ENCODE measurements around the gene PPM1G.

- TF ChIP-seq, protein P1, sequence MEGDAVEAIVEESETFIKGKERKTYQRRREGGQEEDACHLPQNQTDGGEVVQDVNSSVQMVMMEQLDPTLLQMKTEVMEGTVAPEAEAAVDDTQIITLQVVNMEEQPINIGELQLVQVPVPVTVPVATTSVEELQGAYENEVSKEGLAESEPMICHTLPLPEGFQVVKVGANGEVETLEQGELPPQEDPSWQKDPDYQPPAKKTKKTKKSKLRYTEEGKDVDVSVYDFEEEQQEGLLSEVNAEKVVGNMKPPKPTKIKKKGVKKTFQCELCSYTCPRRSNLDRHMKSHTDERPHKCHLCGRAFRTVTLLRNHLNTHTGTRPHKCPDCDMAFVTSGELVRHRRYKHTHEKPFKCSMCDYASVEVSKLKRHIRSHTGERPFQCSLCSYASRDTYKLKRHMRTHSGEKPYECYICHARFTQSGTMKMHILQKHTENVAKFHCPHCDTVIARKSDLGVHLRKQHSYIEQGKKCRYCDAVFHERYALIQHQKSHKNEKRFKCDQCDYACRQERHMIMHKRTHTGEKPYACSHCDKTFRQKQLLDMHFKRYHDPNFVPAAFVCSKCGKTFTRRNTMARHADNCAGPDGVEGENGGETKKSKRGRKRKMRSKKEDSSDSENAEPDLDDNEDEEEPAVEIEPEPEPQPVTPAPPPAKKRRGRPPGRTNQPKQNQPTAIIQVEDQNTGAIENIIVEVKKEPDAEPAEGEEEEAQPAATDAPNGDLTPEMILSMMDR (optimal IDR thresholded peaks at IDR 0.05 in 1 of 3, IDR thresholded peaks at IDR 0.05 in 1 of 3, conservative IDR thresholded peaks at IDR 0.05 in 1 of 3; ENCODE audit: extremely low read depth in 1 of 3, insufficient read depth in 2 of 3, low read length in 3 of 3) = no peak
- TF ChIP-seq EZH2 (IDR thresholded peaks at IDR 0.05; ENCODE audit: low read length) = no peak
These were observed 54.8 kb downstream of the PPM1G start for GRCh38 chr2:27354597-27354927.

Data from keratinocyte (primary cell).